ENCODE results near the gene UNC5B. TPM values are rescaled to one million over a fixed set of nuclear protein-coding genes. Genes with fewer than 3 reads are reported as not detected.

The UNC5B gene
- total and polyA plus RNA-seq, 8 donors = 14.4 to 31.2 (median 21.4) TPM

- no peaks in the 10 kb centered on the region for H3K27me3 ChIP-seq
- DNase-seq = no peak
- peaks cover 0 to 6% of the 10 kb centered on the region in 2 donors for H3K4me1 ChIP-seq
- no peak overlapping the region for H3K4me3 ChIP-seq
- ATAC-seq = no peak
- peaks cover 0 to 15% of the 10 kb centered on the region in 2 donors for H3K36me3 ChIP-seq
- TF ChIP-seq CTCF (IDR thresholded peaks at IDR 0.05) = no peak
- H3K9me3 ChIP-seq = no peaks in the 10 kb centered on the region
- intact Hi-C loops (cut with DNase I) = loop anchor here in 1 of 2 donors (10.0 kb wide), 1 partner anchor 357 kb away; no protein-coding TSS in a partner anchor
- H3K27ac ChIP-seq = no peak overlapping the region
Measured at GRCh38 chr10:71281646-71282322, 69.4 kb downstream of the UNC5B start.

GRCh38 chr10:71282323-71282680, 69.9 kb downstream of the UNC5B start:
- intact Hi-C loops (cut with DNase I) = loop anchor here in 1 of 2 donors (10.0 kb wide), 1 partner anchor 358 kb away; no protein-coding TSS in a partner anchor
- no peaks in the 10 kb centered on the region for H3K27me3 ChIP-seq
- peaks cover 0 to 6% of the 10 kb centered on the region in 2 donors for H3K4me1 ChIP-seq
- H3K36me3 ChIP-seq = peaks cover 0 to 15% of the 10 kb centered on the region in 2 donors
- no peak overlapping the region for H3K4me3 ChIP-seq
- DNase-seq (no peak), ATAC-seq (no peak)
- TF ChIP-seq CTCF (IDR thresholded peaks at IDR 0.05) = no peak
- no peaks in the 10 kb centered on the region for H3K9me3 ChIP-seq
- no peak overlapping the region for H3K27ac ChIP-seq

- peaks cover 0 to 6% of the 10 kb centered on the region in 2 donors for H3K4me1 ChIP-seq
- no peaks in the 10 kb centered on the region for H3K27me3 ChIP-seq
- no peak overlapping the region for H3K4me3 ChIP-seq
- no peak for TF ChIP-seq CTCF (IDR thresholded peaks at IDR 0.05)
- no peak overlapping the region for H3K27ac ChIP-seq
- intact Hi-C loops (cut with DNase I) = loop anchor here in 1 of 2 donors (10.0 kb wide), 1 partner anchor 359 kb away; no protein-coding TSS in a partner anchor
- peaks cover 0 to 23% of the 10 kb centered on the region in 2 donors for H3K36me3 ChIP-seq
- H3K9me3 ChIP-seq = no peaks in the 10 kb centered on the region
- no peak for DNase-seq
- no peak for ATAC-seq
Measured at GRCh38 chr10:71283410-71283809, 71.0 kb downstream of the UNC5B start.

GRCh38 chr10:71283876-71284275, 71.5 kb downstream of the UNC5B start:
- Histone ChIP-seq H3K4me1 (peaks cover 0 to 6% of the 10 kb centered on the region in 2 donors), H3K36me3 (peaks cover 0 to 23% of the 10 kb centered on the region in 2 donors), H3K9me3 (no peaks in the 10 kb centered on the region), H3K27ac (no peak overlapping the region), H3K27me3 (no peaks in the 10 kb centered on the region), H3K4me3 (no peak overlapping the region)
- intact Hi-C loops (cut with DNase I) = loop anchor here in 1 of 2 donors (10.0 kb wide), 1 partner anchor 359 kb away; no protein-coding TSS in a partner anchor
- DNase-seq (no peak), ATAC-seq (no peak)
- no peak for TF ChIP-seq CTCF (IDR thresholded peaks at IDR 0.05)

GRCh38 chr10:71284544-71285179, 72.3 kb downstream of the UNC5B start:
- peaks cover 0 to 23% of the 10 kb centered on the region in 2 donors for H3K36me3 ChIP-seq
- no peak overlapping the region for H3K27ac ChIP-seq
- no peaks in the 10 kb centered on the region for H3K27me3 ChIP-seq
- no peak overlapping the region for H3K4me3 ChIP-seq
- DNase-seq (peak in 1 of 4 donors; percentile 73), ATAC-seq (no peak)
- H3K4me1 ChIP-seq = no peaks in the 10 kb centered on the region
- intact Hi-C loops (cut with DNase I) = loop anchor here in 1 of 2 donors (10.0 kb wide), 1 partner anchor 360 kb away; no protein-coding TSS in a partner anchor
- no peaks in the 10 kb centered on the region for H3K9me3 ChIP-seq
- no peak for TF ChIP-seq CTCF (IDR thresholded peaks at IDR 0.05)
